Measurements from ENCODE around the gene DOK6.

Gene DOK6

GRCh38 chr18:69758458-69758857 is 357.8 kb downstream of the DOK6 start:
- no peak for DNase-seq

DNA sequence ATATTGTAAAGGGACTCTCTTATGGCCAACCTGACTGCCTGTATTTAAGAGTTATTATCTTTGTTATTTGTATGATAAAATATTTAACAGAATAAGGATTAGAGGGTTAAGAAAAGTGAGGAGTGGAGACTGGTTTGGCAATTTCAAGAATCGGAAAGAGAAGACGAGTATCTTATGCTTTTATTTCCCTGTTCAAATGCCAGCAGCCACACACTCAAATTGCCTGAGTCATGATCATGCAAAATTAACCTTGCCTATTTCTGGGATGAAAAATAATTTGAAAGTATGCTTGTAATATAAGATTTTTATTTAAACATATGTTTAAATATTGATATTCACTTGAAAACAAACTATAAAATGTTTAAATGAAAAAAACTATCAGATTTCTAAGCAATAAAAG is 358.4 kb downstream of the DOK6 start:
- DNase-seq = no peak

DNA sequence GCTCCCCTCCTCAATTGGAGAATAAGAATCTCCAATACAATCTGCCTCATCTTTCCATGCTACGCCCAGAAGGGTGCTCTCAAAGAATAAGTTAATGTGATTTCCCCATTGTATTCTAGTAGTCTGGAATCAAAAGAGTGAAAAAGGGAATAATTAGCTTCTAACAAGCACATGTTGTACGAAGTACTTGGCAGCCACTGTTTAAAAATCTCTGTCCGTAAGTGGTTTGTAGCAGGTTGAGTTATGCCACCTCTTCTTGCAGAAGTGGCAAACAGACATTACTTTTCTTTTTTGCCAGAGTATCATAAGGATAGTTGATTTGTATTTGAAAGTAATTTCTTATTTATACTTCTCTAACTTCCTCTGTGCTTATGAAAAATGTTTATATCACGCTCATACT is 362.3 kb downstream of the DOK6 start:
- no peak for DNase-seq

DNA sequence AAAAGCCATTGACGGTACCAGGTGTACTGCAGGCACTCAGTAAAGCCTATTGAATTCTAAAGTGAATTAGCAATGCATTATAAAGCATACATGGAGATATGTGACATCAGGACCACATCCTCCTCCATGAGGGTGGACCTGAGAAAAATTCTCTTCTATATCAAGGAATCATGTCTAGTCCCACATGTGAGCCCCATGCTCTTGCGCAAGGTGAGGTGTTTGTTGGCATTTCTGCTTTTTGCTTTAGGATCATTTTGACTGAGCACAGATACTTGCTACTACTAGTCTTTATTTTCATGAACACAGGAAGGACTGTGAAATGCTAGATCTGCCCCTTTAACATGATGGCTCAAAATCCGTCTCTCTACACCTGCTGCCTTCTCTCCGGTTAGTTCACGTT is 363.1 kb downstream of the DOK6 start:
- DNase-seq = no peak

- DNase-seq = no peak
These were observed 369.6 kb downstream of the DOK6 start for GRCh38 chr18:69770238-69770637.

DNA sequence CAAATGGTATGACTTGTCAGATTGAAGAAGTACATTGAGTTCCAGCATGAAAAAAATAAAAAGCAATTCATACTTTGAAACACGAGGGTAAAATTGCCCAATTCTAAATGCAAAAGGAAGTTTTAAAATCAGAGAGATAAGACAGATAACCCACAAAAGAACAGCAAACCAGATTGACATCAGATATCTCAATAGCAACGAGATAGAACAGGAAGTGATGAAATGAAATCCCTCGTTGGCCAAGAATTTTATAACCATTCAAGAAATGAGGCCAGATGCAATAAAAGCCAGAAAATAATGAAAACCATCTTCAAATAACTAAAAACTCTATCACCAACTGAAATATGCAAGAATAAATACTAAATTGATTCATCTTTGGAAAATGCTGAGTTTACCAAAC is 374.1 kb downstream of the DOK6 start:
- DNase-seq = no peak

- DNase-seq = no peak
These were observed 376.6 kb downstream of the DOK6 start for GRCh38 chr18:69777248-69777647.

GRCh38 chr18:69778680-69779079 is 378.0 kb downstream of the DOK6 start:
- no peak for DNase-seq

- DNase-seq = no peak
These were observed 380.2 kb downstream of the DOK6 start for GRCh38 chr18:69780851-69781250.

DNA sequence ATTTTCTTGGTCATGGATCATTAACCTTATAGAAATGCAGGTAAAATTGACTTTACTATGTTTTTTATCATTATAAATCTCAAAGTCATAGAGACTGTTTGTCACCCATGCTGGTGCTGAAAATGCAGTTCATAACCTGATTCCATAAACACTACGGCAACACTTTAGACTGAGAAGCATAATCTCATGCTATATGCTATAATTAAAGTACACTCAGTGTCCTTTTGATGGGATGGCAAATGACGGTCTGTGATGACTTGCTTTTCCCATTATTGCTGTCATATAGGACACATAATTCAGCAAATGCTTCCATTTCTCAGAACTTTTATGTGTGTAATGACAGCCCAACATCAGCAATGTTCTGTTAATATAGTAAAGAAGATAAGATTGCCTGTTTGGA is 384.1 kb downstream of the DOK6 start:
- DNase-seq = no peak

GRCh38 chr18:69785466-69785865 is 384.8 kb downstream of the DOK6 start:
- no peak for DNase-seq

GRCh38 chr18:69786427-69786826 is 385.7 kb downstream of the DOK6 start:
- DNase-seq = no peak

DNA sequence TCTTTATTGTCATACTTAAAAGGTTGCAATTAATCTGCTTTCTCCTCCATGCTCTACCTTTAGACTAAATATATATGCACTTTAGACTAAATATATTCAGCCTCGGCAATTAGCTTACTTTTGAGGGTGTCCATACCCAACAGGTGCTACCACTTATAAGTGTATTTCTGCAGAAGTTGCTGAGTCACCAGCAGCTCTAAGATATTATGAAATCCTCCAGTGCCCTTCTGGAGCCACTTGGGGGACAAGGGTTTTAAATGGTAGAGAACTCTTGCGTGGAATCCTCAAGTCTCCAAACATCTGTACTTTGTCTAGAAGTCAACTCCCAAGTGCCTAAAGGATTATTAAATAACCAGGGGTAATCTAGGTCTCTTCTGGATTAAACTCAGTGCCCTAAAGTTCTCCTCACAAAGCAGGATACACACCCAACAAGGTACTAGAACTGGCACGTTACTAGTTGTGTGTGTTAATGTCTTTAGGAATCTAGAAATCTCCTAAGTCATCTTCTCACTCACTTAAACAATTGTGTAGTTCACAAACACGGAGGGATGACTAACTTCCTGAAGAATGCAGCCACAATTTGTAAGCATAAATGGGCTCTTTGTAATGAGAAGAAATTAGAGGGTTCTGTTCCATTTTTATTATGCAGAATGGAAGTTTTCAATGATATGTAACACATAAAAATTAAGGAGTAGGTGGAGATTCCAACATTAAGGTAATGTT is 387.3 kb downstream of the DOK6 start:
- DNase-seq = no peak

DNA sequence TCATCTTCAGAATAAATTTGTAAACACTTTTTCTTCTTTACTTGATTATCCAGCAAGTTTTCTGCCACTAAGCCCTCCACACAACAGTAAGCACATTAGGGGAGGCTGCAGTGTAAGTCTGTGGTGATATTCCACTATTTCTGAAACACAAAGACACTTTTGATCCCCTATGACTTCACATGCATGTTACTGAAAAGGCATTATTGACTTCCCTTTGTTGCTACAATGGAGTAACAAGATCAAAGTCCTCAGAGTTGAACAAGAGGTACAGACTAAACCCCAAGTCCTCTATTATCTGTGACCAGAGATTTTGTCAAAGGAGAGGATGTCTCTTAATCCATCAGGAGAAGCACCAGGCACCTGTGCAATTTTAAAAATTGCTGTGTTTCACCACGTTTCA is 389.1 kb downstream of the DOK6 start:
- DNase-seq = no peak

DNA sequence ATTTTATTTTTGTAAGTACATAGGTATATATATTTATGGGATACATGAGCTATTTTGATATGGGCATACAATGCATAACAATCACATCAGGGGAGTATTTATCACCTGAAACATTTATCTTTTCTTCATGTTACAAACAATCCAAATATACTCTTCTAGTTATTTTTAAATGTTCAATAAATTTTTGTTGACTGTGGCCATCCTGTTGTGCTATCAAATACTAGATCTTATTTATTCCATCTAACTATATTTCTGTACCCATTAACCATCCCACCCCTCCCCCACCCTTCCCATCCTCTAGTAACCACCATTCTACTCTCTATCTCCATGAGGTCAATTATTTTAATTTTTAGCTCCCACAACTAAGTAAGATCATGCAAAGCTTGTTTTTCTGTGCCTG is 390.0 kb downstream of the DOK6 start:
- no peak for DNase-seq

DNA sequence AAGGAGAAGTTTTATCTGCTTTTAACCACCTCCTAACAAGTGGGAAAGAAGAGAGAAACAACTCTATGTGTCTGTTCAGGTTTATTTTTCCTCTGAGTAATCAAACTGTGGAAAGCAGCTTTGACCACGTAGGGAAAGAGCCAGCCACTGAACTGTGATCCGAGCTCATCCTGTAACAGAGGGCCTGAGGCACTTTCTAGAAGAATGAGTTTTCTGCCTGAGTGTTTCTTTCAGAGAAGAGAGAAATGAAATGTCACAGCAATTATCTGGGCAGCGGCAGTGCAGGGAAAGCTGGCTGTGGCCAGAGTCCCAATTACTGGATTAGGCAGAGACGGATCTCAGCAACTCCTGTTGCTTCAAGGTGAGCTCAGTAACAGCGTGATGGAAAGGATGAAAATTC is 395.1 kb downstream of the DOK6 start:
- no peak for DNase-seq

DNA sequence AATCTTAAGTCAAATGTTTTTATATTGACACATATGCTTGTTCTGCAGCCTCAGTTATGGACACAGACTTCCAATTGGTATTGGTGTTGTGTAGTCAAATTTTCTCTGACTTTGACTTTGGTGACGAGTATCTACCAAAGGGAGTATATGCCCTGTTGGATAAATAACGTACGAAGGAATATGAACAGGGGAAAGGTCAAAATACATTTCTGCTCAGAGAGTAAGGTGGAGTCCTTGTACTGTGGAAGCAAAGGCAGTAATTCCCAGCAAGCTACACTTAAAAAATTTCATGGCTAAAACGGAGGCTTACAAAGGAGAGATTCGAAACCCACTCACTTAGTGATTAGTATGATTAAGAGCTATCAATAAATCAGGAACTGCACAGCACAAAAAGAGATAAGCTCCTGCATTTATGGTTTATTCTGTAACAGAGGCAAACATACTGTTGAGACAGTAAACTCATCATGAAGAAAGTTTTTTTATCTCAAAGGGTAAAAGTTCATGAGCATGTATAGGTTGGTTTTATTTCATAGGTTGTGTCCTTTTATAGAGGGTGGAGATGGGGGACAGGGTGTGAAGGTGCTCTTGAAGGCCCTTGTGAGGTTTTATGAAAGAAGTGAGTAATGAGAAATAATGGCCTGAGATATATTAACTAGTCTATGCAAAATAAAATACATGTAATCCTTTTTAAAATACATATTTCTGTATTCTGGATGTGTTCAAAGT is 404.3 kb downstream of the DOK6 start:
- no peak for DNase-seq

- DNase-seq = no peak
These were observed 407.7 kb downstream of the DOK6 start for GRCh38 chr18:69808399-69808798.

DNA sequence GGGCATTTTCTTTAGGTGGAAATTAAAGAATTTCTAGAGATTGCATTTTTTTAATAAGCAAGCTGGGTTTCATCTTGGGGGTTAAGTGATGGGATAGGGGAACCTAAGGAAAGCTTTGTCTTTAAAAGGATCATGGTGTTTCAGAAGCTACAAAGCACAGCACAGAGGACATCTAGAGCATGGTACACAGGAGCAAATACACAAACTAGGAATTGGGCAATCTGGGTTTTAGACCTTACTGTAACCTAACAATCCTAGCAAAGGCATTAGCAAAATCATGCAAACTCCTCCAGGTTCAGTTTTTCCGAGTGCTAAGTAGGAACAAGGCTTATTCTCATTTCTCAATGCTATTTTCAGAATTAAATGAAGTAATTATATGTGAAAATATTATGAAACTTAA is 412.9 kb downstream of the DOK6 start:
- DNase-seq = no peak

DNA sequence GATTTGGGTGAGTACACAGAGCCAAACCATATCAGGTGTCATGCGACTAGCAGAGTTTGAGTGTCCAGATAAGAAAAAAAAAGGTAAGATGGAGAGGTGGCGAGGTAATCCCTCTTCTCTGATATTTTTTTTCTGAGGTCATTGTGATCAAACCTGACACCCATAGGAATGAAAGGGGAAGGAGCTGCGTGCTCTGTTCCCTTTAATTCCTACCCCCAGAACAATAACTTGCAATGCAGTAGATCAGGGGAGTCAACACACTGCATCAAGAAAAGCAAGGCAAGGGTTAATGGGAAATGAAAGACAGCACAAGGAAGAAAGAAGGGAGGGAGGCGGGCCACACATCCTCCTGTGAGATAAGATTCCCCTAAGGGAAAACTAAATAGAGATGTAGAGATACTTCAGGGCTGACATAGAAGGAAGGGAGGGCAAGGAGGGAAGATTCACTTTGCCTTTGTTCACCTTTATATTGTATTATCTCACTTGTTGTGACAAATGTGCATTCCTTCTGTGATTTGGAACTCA is 414.2 kb downstream of the DOK6 start:
- DNase-seq = no peak

DNA sequence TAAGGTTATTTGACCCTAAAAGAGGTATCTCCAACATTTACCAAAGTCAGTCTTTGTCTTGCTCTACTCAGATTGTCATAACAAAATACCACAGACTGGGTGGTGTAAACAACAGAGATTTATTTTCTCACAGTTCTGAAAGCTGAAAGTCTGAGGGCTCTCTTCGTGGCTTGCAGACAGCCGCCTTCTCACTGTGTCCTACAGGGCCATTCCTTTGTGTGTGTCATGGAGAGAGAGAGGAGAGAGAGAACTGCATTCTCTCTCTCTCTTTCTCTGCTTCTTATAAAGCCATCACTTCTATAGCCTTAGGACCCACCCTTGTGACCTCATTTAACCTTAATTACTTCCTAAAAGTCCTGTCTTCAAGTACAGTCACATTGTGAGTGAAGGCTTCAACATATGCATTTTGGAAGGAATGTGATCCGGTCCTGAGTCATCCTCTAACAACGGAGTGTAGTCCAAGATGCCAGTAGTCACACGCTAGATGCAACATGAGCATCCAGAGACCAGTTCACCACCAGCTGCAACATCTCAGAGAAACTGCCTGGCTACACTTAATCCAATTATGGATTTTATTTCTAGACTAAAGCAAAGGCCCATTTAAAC is 416.8 kb downstream of the DOK6 start:
- DNase-seq = no peak

DNA sequence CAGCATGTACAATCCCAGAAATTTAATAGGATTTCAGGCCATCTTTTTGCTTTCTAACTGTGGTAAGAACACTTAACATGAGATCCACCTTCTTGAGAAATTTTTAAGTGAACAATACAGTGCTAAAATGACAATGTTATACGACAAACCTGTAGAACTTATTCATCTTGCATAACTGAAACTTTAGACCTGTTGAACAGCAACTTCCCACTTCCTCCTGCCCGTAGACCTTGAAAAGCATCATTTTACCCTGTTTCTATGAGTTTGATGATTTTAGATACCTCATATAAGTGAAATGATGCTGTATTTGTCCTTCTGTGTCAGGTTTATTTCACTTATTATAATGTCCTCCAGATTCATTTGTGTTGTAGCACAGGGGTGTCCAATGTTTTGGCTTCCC is 418.8 kb downstream of the DOK6 start:
- DNase-seq = no peak

DNA sequence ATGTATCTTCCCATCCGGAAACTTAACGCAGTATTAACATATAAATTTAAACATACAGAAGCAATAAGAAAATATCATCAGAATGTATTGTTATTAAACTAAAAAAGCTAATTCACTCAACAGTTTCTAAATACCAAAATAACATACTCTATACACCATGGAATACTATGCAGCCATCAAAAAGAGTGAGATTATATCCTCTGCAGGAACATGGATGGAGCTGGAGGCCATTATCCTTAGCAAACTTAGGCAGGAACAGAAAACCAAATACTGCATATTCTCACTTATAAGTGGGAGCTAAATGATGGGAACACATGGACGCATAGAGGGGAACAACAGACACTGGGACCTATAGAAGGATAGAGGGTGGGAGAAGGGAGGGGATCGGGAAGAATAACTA is 419.9 kb downstream of the DOK6 start:
- DNase-seq = no peak

DNA sequence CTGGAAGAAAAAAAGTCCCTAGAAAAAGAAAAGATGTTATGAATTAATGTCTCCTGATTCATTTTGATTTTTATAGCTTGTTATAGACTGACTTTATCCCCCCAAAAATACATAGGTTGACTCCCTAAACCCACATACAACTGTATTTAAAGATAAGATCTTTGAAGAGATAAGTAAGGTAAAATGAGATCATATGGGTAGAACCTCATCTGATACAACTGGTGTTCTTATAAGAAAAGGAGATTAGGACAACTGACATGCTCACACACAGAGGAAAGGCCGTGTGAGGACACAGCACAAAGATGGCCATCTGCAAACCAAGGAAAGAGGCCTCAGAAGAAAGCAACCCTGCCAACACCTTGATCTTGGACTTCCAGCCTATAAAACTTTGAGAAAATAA is 429.5 kb downstream of the DOK6 start:
- no peak for DNase-seq

Measured in NCI-H510A (cell line).